CD4-positive, CD25-positive, alpha-beta regulatory T cell (primary cell): ENCODE data around the gene MFRP. TPM values are rescaled to one million over a fixed set of nuclear protein-coding genes. Genes with fewer than 3 reads are reported as not detected.

Source experiments
- ATAC-seq, 2 donors: fragments of 150-1000 bp; cut with Tn5 transposase; one replicate each; pipeline ENCODE4 v1.10.0; 2021; ENCODE audit warnings: low read depth in 2 of 2, moderate number of reproducible peaks in 2 of 2, moderate library complexity in 1 of 2
- DNase-seq, 3 donors: peaks; one replicate each; pipeline versions ENCODE4 v3.0.0 to v3.0.0-alpha.2; 2012 to 2022; ENCODE audit warnings: mixed read lengths in 1 of 3
- H3K27ac ChIP-seq: one replicate; pipeline ENCODE4 v1.7.0; 2013; ENCODE audit warnings: mild to moderate bottlenecking, low read length; ENCODE audit not compliant: insufficient read depth, poor library complexity, severe bottlenecking
- H3K27me3 ChIP-seq: one replicate; pipeline ENCODE4 v1.7.0; 2013; ENCODE audit warnings: low read length; ENCODE audit not compliant: control insufficient read depth, insufficient read depth
- H3K36me3 ChIP-seq: one replicate; pipeline ENCODE4 v1.7.0; 2013; ENCODE audit warnings: mild to moderate bottlenecking, low read length, moderate library complexity; ENCODE audit not compliant: control insufficient read depth, insufficient read depth
- H3K4me1 ChIP-seq: 2 replicates; pipeline ENCODE4 v1.7.0; 2013; ENCODE audit warnings: mild to moderate bottlenecking, low read length; ENCODE audit not compliant: insufficient read depth, control insufficient read depth, poor library complexity, severe bottlenecking
- H3K4me3 ChIP-seq: one replicate; pipeline ENCODE4 v1.7.0; 2013; ENCODE audit warnings: low read depth, mild to moderate bottlenecking, low read length, moderate library complexity
- H3K9me3 ChIP-seq, 2 experiments: 1 replicate in 1 of 2; 2 replicates in 1 of 2; pipeline ENCODE4 v1.7.0; 2013; ENCODE audit warnings: low read length in 2 of 2, mild to moderate bottlenecking in 1 of 2, moderate library complexity in 1 of 2; ENCODE audit not compliant: control insufficient read depth in 2 of 2
- H3K27ac Mint-ChIP-seq, 3 donors: one replicate each; pipeline ENCODE4 v1.8.0; 2020 to 2022; ENCODE audit warnings: mild to moderate bottlenecking in 3 of 3, mixed read lengths in 3 of 3, moderate library complexity in 2 of 3
- H3K27me3 Mint-ChIP-seq: one replicate; pipeline ENCODE4 v1.8.0; 2022; ENCODE audit warnings: mild to moderate bottlenecking, mixed read lengths
- H3K36me3 Mint-ChIP-seq: one replicate; pipeline ENCODE4 v1.8.0; 2020; ENCODE audit warnings: mixed read lengths
- H3K4me1 Mint-ChIP-seq, 4 donors: one replicate each; pipeline ENCODE4 v1.8.0; 2020 to 2022; ENCODE audit warnings: mixed read lengths in 4 of 4, mild to moderate bottlenecking in 1 of 4
- H3K4me3 Mint-ChIP-seq, 4 donors: one replicate each; pipeline ENCODE4 v1.8.0; 2020 to 2022; ENCODE audit warnings: mild to moderate bottlenecking in 4 of 4, mixed read lengths in 4 of 4, moderate library complexity in 3 of 4
- H3K9me3 Mint-ChIP-seq, 7 donors: one replicate each; pipeline ENCODE4 v1.8.0; 2020 to 2022; ENCODE audit warnings: mixed read lengths in 7 of 7, mild to moderate bottlenecking in 3 of 7, moderate library complexity in 2 of 7
- polyA plus RNA-seq, 4 donors: library from polyadenylated mRNA; unstranded; fragments of 300-500 nt; fragmentation: Illumina TruSeq; gene quantifications; one replicate each; pipeline ENCODE4 v1.2.3, GENCODE V29; 2021
- total RNA-seq: library from RNA; stranded (reverse); gene quantifications from one replicate; pipeline ENCODE4 v1.2.3, GENCODE V29; 2022

The MFRP gene
- total and polyA plus RNA-seq, 5 donors from 2014 or later, result not detected

- no peaks in the 10 kb centered on the region for H3K36me3 Mint-ChIP-seq
- peak within 1 kb of the TSS in 1 of 4 donors; percentile 92 for H3K4me3 Mint-ChIP-seq
- H3K27me3 Mint-ChIP-seq, result peaks cover 5% of the 10 kb centered on the region
- H3K9me3 Mint-ChIP-seq, result no peaks in the 10 kb centered on the region
- Histone ChIP-seq H3K4me3 (peak within 1 kb of the TSS; percentile 73), H3K4me1 (peaks cover 20% of the 10 kb centered on the region), H3K9me3 (no peaks in the 10 kb centered on the region), H3K27ac (no peak within 1 kb of the TSS), H3K36me3 (no peaks in the 10 kb centered on the region), H3K27me3 (peaks cover 19% of the 10 kb centered on the region)
- H3K27ac Mint-ChIP-seq, result peak within 1 kb of the TSS in 1 of 3 donors; percentile 32
- DNase-seq (peak; percentile 93 to 95 (median 94)), ATAC-seq (peak; percentile 98 to 100)
- H3K4me1 Mint-ChIP-seq, result peaks cover 0 to 6% (median 2%) of the 10 kb centered on the region in 4 donors
These were observed 34.9 kb upstream of the MFRP start, which contains the start of gene USP2 for GRCh38 chr11:119381181-119381988. USP2 (minus strand) TSS chr11:119381690; CDS start chr11:119373480, 8,210 bp downstream.

DNA sequence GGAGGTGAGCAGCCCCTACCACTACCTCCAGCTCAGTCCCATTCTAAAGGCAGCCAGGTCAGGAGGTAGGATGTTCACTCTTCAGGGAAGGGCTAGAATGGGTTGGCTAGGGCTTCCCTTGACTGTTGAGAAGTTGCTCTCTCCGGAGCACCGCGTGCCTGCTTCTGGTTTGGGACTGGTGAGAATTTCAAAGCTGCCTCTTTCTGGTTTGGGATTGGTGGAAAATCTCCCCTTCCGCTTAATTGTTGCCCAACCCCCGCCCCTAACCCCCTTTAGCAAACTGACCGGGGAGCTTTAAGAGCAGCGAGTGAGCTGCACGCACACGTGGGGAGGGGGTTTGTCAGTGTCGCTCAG, 34.3 kb upstream of the MFRP start:
- no peak overlapping the region for H3K27ac ChIP-seq
- peak overlapping the region; percentile 68 for H3K4me3 ChIP-seq
- Mint-ChIP-seq H3K36me3 (no peaks in the 10 kb centered on the region), H3K9me3 (no peaks in the 10 kb centered on the region), H3K4me3 (peak overlapping the region in 1 of 4 donors; percentile 92), H3K4me1 (peaks cover 0 to 6% (median 2%) of the 10 kb centered on the region in 4 donors), H3K27ac (peak overlapping the region in 1 of 3 donors; percentile 32), H3K27me3 (peaks cover 5% of the 10 kb centered on the region)
- H3K27me3 ChIP-seq, result peaks cover 17% of the 10 kb centered on the region
- no peaks in the 10 kb centered on the region for H3K9me3 ChIP-seq
- ATAC-seq (no peak), DNase-seq (no peak)
- H3K36me3 ChIP-seq, result no peaks in the 10 kb centered on the region
- peaks cover 20% of the 10 kb centered on the region for H3K4me1 ChIP-seq

- Mint-ChIP-seq H3K4me3 (no peak overlapping the region), H3K36me3 (no peaks in the 10 kb centered on the region), H3K9me3 (no peaks in the 10 kb centered on the region), H3K27ac (no peak overlapping the region), H3K4me1 (peaks cover 0 to 6% (median 2%) of the 10 kb centered on the region in 4 donors), H3K27me3 (peaks cover 5% of the 10 kb centered on the region)
- Histone ChIP-seq H3K36me3 (no peaks in the 10 kb centered on the region), H3K27me3 (peaks cover 14% of the 10 kb centered on the region), H3K4me3 (no peak overlapping the region), H3K9me3 (no peaks in the 10 kb centered on the region), H3K27ac (no peak overlapping the region), H3K4me1 (peaks cover 20% of the 10 kb centered on the region)
- ATAC-seq (no peak), DNase-seq (no peak)
These were observed 33.8 kb upstream of the MFRP start for GRCh38 chr11:119380160-119380826.

- no peak overlapping the region for H3K27ac ChIP-seq
These were observed 32.5 kb upstream of the MFRP start for GRCh38 chr11:119378851-119379465.

DNA sequence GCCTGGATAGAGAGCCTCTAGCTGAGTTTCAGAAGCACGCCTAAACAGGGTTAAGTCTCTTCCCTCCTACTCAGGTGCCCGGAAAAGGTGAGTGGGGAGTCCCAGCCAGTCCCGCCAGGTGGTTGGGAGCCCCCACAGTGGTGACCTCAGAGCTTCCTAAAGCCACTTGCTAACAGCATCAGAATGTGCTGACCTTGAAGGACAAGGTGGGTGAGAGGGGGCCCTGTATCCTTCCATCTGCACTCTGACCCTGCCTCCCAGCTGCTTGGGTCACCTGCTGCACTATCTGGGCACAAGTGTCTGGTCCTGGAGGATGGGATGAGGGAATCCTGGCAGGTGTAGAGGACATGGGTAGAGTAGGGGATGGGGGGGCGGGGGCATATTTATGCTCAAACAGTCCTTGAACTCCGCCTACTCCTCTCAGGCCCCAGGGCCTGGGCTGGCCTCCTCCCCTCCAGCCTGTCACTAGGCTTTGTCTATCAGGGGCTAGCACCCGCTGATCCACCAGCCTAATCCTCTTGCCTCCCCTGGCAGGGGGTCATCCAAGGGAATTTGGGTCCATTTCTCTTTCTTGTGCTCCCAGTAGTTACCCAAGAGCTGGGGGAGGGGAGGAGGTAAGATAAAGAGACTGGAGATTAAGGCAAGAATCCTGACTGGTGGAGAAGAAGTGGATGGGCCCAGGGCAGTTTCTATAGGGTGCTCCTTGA, 31.6 kb upstream of the MFRP start:
- Histone ChIP-seq H3K27me3 (peaks cover 2% of the 10 kb centered on the region), H3K36me3 (no peaks in the 10 kb centered on the region), H3K9me3 (no peaks in the 10 kb centered on the region), H3K4me1 (peaks cover 20% of the 10 kb centered on the region), H3K4me3 (no peak overlapping the region), H3K27ac (no peak overlapping the region)
- no peaks in the 10 kb centered on the region for H3K36me3 Mint-ChIP-seq
- no peaks in the 10 kb centered on the region for H3K9me3 Mint-ChIP-seq
- no peak overlapping the region for H3K4me3 Mint-ChIP-seq
- ATAC-seq (no peak), DNase-seq (no peak)
- H3K27me3 Mint-ChIP-seq, result peaks cover 5% of the 10 kb centered on the region
- H3K27ac Mint-ChIP-seq, result no peak overlapping the region
- H3K4me1 Mint-ChIP-seq, result peaks cover 0 to 8% (median 2%) of the 10 kb centered on the region in 4 donors

More at GRCh38 chr11:119378851-119379465, 32.5 kb upstream of the MFRP start:
- Histone ChIP-seq H3K36me3 (no peaks in the 10 kb centered on the region), H3K4me1 (peaks cover 20% of the 10 kb centered on the region), H3K4me3 (no peak overlapping the region), H3K27me3 (peaks cover 7% of the 10 kb centered on the region), H3K9me3 (no peaks in the 10 kb centered on the region)
- Mint-ChIP-seq H3K4me1 (peaks cover 0 to 6% (median 2%) of the 10 kb centered on the region in 4 donors), H3K9me3 (no peaks in the 10 kb centered on the region), H3K4me3 (peak overlapping the region in 1 of 4 donors; percentile 51), H3K27ac (peak overlapping the region in 1 of 3 donors; percentile 72), H3K27me3 (peaks cover 5% of the 10 kb centered on the region), H3K36me3 (no peaks in the 10 kb centered on the region)
- ATAC-seq, result no peak
- no peak for DNase-seq

GRCh38 chr11:119377112-119377901, 30.8 kb upstream of the MFRP start:
- peaks cover 0 to 8% (median 2%) of the 10 kb centered on the region in 4 donors for H3K4me1 Mint-ChIP-seq

More at GRCh38 chr11:119377112-119377901, 30.8 kb upstream of the MFRP start:
- peaks cover 17% of the 10 kb centered on the region for H3K4me1 ChIP-seq
- no peaks in the 10 kb centered on the region for H3K27me3 ChIP-seq
- H3K27ac ChIP-seq, result no peak overlapping the region
- H3K27me3 Mint-ChIP-seq, result peaks cover 6% of the 10 kb centered on the region
- ATAC-seq (no peak), DNase-seq (no peak)
- peak overlapping the region in 1 of 4 donors; percentile 19 for H3K4me3 Mint-ChIP-seq
- H3K9me3 ChIP-seq, result no peaks in the 10 kb centered on the region
- no peak overlapping the region for H3K4me3 ChIP-seq
- H3K36me3 ChIP-seq, result no peaks in the 10 kb centered on the region
- no peaks in the 10 kb centered on the region for H3K9me3 Mint-ChIP-seq
- H3K27ac Mint-ChIP-seq, result no peak overlapping the region
- H3K36me3 Mint-ChIP-seq, result no peaks in the 10 kb centered on the region
